Uterus (tissue), 2 donors: ENCODE results near the gene BANK1.

Experiments
- CTCF ChIP-seq, 4 experiments: fragments of 200-600 bp in 2 of 4; fragments of 450-650 bp in 2 of 4; sonication (generic) in 2 of 4; IDR thresholded peaks; one replicate each; pipeline ENCODE4 v1.5.1; 2016 to 2019; ENCODE audit warnings: antibody characterized with exemption in 4 of 4, mild to moderate bottlenecking in 2 of 4, moderate library complexity in 1 of 4
- POLR2A ChIP-seq, 2 donors: fragments of 450-650 bp; IDR thresholded peaks; one replicate each; pipeline ENCODE4 v1.6.1; 2016; ENCODE audit warnings: antibody characterized with exemption in 2 of 2, mild to moderate bottlenecking in 1 of 2, moderate library complexity in 1 of 2

GRCh38 chr4:101993002-101993841 lies 202.7 kb downstream of the BANK1 start:
- TF ChIP-seq POLR2A (IDR thresholded peaks at IDR 0.05) (no peak), CTCF (IDR thresholded peaks at IDR 0.05) (no peak)
